Sigmoid colon (tissue), 7 donors: ENCODE measurements around the gene WNT7A. TPM values are rescaled to one million over a fixed set of nuclear protein-coding genes. Genes with fewer than 3 reads are reported as not detected.

Experiments
- DNase-seq: peaks from one replicate; pipeline ENCODE4 v3.0.0-alpha.2; 2019
- H3K27ac ChIP-seq, 4 donors: fragments of 200-600 bp; sonication (generic); one replicate each; pipeline ENCODE4 v1.5.1; 2016 to 2019; ENCODE audit warnings: mild to moderate bottlenecking in 1 of 4
- H3K27me3 ChIP-seq, 3 donors: fragments of 200-600 bp; sonication (generic); one replicate each; pipeline ENCODE4 v1.5.1; 2019; ENCODE audit warnings: mild to moderate bottlenecking in 1 of 3
- H3K36me3 ChIP-seq, 4 donors: fragments of 200-600 bp; sonication (generic); one replicate each; pipeline ENCODE4 v1.5.1; 2016 to 2019
- H3K4me1 ChIP-seq, 4 donors: fragments of 200-600 bp; sonication (generic); one replicate each; pipeline ENCODE4 v1.5.1; 2017 to 2019
- H3K4me3 ChIP-seq, 4 donors: fragments of 200-600 bp; sonication (generic); one replicate each; pipeline ENCODE4 v1.5.1; 2017 to 2019; ENCODE audit warnings: mild to moderate bottlenecking in 2 of 4, moderate library complexity in 1 of 4
- H3K9me3 ChIP-seq, 4 donors: fragments of 200-600 bp in 3 of 4; sonication (generic) in 3 of 4; one replicate each; pipeline versions ENCODE4 v1.5.1 to v1.6.1; 2013 to 2019
- CTCF ChIP-seq, 4 experiments: fragments of 450-650 bp in 3 of 4; fragments of 200-600 bp in 1 of 4; IDR thresholded peaks; one replicate each; pipeline ENCODE4 v1.5.1; 2016 to 2019; ENCODE audit warnings: antibody characterized with exemption in 4 of 4, mild to moderate bottlenecking in 3 of 4, moderate library complexity in 2 of 4
- EP300 ChIP-seq, 4 donors: sonication (generic); formaldehyde crosslinking; IDR thresholded peaks; one replicate each; pipeline ENCODE4 v1.6.1; 2017; ENCODE audit warnings: antibody characterized with exemption in 4 of 4
- POLR2A ChIP-seq, 2 donors: fragments of 450-650 bp; IDR thresholded peaks; one replicate each; pipeline ENCODE4 v1.6.1; 2016; ENCODE audit warnings: antibody characterized with exemption in 2 of 2, mild to moderate bottlenecking in 2 of 2, moderate library complexity in 2 of 2
- POLR2AphosphoS5 ChIP-seq, 4 donors: sonication (generic); formaldehyde crosslinking; IDR thresholded peaks; one replicate each; pipeline ENCODE4 v1.6.1; 2017; ENCODE audit warnings: antibody characterized with exemption in 4 of 4
- WGBS, 2 donors: extraction: QIAGEN DNeasy Blood & Tissue Kit; methylation state at CpG; one replicate each; pipeline ENCODE4 v1.1.7; 2013; 5-methylcytosine and 5-hydroxymethylcytosine counted together
- intact Hi-C: fragments of 100-400 bp; cut with DNase I; formaldehyde crosslinking; loops from one replicate; pipeline ENCODE4 v1.15.1; 2023
- polyA plus RNA-seq, 3 donors: library from polyadenylated mRNA; stranded (reverse); fragments of 200-250 nt; gene quantifications; one replicate each; pipeline ENCODE4 v1.2.3, GENCODE V29; 2013
- total RNA-seq, 4 donors: library from RNA; depleted of rRNA; stranded (reverse); fragments of >200 nt; gene quantifications; one replicate each; pipeline ENCODE4 v1.1.0, GENCODE V29; 2016
- donor health status: healthy with polysubstance abuse.
- donor health status: Bipolar disorder and iron deficiency.
- donor health status: healthy.

The WNT7A gene
- total and polyA plus RNA-seq, 7 donors: 0.03 TPM; not detected in 6

DNA sequence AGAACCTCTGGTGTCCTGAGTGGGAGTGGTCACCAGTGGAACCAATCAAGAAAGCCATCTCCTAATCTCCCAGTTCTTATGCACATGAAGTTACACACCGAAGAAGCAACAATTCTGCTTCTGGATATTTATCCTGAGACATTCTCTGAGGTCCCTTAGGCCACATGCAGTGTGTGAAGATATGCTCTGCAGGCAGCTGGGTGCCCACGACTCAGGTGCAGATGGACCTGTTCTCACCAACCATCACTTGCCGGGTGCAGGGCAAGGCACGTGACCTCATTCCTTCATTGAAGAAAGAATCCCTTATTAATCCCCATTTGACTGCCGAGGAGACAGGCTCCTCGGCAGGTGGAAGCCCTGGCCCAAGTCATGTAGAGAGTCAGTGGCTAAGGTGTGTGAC, 79.8 kb downstream of the WNT7A start:
- intact Hi-C loops: no loop called here
- 82 to 89% methylated on average over 6 of the region's 6 CpGs for WGBS, 2 donors
- DNase-seq: no peak
- TF ChIP-seq EP300 (IDR thresholded peaks at IDR 0.05): no peak
- TF ChIP-seq CTCF (IDR thresholded peaks at IDR 0.05): no peak
- no peak for TF ChIP-seq POLR2A (IDR thresholded peaks at IDR 0.05)
- TF ChIP-seq POLR2AphosphoS5 (IDR thresholded peaks at IDR 0.05): no peak
- Histone ChIP-seq H3K27me3 (no peaks in the 10 kb centered on the region), H3K4me3 (no peak overlapping the region), H3K36me3 (no peaks in the 10 kb centered on the region), H3K27ac (no peak overlapping the region), H3K9me3 (no peaks in the 10 kb centered on the region), H3K4me1 (no peaks in the 10 kb centered on the region)

DNA sequence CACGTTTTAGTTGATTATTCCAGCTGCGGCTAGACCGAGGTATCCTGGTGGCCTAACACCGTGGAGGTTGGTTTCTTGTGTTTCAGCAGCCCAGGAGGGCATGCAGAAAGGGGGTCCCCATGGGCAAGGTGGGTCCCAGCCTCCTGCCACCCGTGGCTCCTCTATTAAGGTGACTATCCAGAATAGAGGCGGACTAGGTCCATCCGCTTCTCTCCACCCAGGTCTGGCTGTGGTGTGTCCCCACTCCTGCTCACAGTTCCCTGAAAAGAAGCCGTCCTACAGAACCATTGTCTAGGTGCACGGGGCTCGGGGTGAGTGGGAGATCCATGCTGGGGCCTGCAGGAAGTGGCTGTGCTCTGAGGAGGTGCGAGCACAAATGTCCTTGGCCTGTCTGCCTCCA, 81.5 kb downstream of the WNT7A start:
- Histone ChIP-seq H3K36me3 (no peaks in the 10 kb centered on the region), H3K4me3 (no peak overlapping the region), H3K27me3 (peaks cover 0 to 8% (median 0%) of the 10 kb centered on the region in 3 donors), H3K9me3 (no peaks in the 10 kb centered on the region), H3K4me1 (no peaks in the 10 kb centered on the region), H3K27ac (no peak overlapping the region)
- TF ChIP-seq CTCF (IDR thresholded peaks at IDR 0.05) (no peak), POLR2AphosphoS5 (IDR thresholded peaks at IDR 0.05) (no peak), EP300 (IDR thresholded peaks at IDR 0.05) (no peak), POLR2A (IDR thresholded peaks at IDR 0.05) (no peak)
- DNase-seq: no peak
- intact Hi-C loops: no loop called here
- 71 to 87% methylated on average over 11 of the region's 11 CpGs for WGBS, 2 donors

DNA sequence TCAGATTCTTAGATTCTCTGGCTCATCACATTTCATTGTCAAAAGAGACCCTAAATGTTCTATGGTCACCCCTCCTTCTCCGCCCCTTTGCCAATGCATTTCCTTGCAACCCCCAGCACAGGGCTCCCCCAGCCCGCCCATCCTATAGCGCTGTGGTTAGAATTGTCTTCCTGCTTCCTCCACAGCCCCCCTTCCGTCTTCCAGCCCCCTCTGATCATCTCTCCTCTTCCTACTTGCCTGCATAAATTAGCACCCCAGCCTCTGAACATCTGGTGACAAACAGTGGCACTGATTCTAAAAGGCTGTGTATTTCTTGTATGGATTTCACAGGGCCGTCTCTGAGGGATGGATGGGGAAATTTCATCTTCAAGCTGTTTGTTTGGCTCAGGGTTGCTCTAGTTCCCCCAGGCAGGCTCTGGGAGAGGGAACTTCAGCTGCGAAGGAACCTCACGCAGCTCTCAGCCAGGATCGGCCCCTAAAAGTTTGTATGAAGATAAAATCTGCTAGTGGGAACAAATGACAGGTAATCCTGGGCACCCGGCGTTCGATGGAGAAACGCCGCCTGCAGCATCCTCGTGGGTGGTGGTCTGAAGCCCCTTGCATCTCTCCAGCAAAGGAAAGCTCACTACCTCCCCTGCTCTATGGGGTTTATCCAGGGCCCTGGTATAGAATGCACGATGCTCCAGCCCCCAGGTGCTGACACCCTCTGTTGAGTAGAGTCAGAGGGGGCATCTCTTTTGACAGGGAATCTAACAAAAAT, 83.0 kb downstream of the WNT7A start:
- H3K9me3 ChIP-seq: no peaks in the 10 kb centered on the region

GRCh38 chr3:13795816-13796215, 84.1 kb downstream of the WNT7A start:
- peaks cover 0 to 17% (median 0%) of the 10 kb centered on the region in 3 donors for H3K27me3 ChIP-seq
- intact Hi-C loops: no loop called here
- TF ChIP-seq POLR2A (IDR thresholded peaks at IDR 0.05): no peak
- no peak for TF ChIP-seq EP300 (IDR thresholded peaks at IDR 0.05)
- TF ChIP-seq CTCF (IDR thresholded peaks at IDR 0.05): no peak
- TF ChIP-seq POLR2AphosphoS5 (IDR thresholded peaks at IDR 0.05): no peak
- no peak overlapping the region for H3K27ac ChIP-seq
- H3K9me3 ChIP-seq: no peaks in the 10 kb centered on the region
- H3K4me1 ChIP-seq: no peaks in the 10 kb centered on the region
- no peak for DNase-seq
- no peak overlapping the region for H3K4me3 ChIP-seq
- WGBS, 2 donors: 69 to 71% methylated on average over 17 of the region's 17 CpGs
- no peaks in the 10 kb centered on the region for H3K36me3 ChIP-seq

More for the DNA sequence above, 83.0 kb downstream of the WNT7A start:
- TF ChIP-seq POLR2AphosphoS5 (IDR thresholded peaks at IDR 0.05): no peak
- no peak for TF ChIP-seq POLR2A (IDR thresholded peaks at IDR 0.05)
- TF ChIP-seq EP300 (IDR thresholded peaks at IDR 0.05): no peak
- no peak for TF ChIP-seq CTCF (IDR thresholded peaks at IDR 0.05)
- intact Hi-C loops: no loop called here
- H3K36me3 ChIP-seq: no peaks in the 10 kb centered on the region
- H3K27me3 ChIP-seq: peaks cover 0 to 17% (median 0%) of the 10 kb centered on the region in 3 donors
- 48 to 66% methylated on average over 15 of the region's 15 CpGs for WGBS, 2 donors
- no peaks in the 10 kb centered on the region for H3K4me1 ChIP-seq
- no peak overlapping the region for H3K27ac ChIP-seq
- H3K4me3 ChIP-seq: no peak overlapping the region
- DNase-seq: no peak
